GM12875 (cell line): ENCODE measurements around the gene IL21R.

Experiments
- H3K4me3 ChIP-seq: one replicate; pipeline ENCODE4 v1.5.1; 2011; ENCODE audit warnings: low read depth, low read length, control low read depth
- CTCF ChIP-seq: IDR thresholded peaks from 2 replicates; pipeline ENCODE4 v1.5.1; 2011; ENCODE audit warnings: low read depth, mild to moderate bottlenecking, control low read depth, inconsistent platforms, low read length, moderate library complexity, borderline replicate concordance; ENCODE audit not compliant: insufficient read depth

Gene IL21R

GRCh38 chr16:27475561-27475960 lies 73.6 kb downstream of the IL21R start:
- no peak for TF ChIP-seq CTCF

GRCh38 chr16:27476240-27476639 lies 74.3 kb downstream of the IL21R start:
- TF ChIP-seq CTCF, result no peak
- H3K4me3 ChIP-seq, result no peak overlapping the region

More at GRCh38 chr16:27475561-27475960, 73.6 kb downstream of the IL21R start:
- no peak overlapping the region for H3K4me3 ChIP-seq

GRCh38 chr16:27480761-27481160 lies 78.8 kb downstream of the IL21R start:
- no peak overlapping the region for H3K4me3 ChIP-seq
- no peak for TF ChIP-seq CTCF

- no peak overlapping the region for H3K4me3 ChIP-seq
- no peak for TF ChIP-seq CTCF
Observed at GRCh38 chr16:27481282-27481934, 79.4 kb downstream of the IL21R start.

- TF ChIP-seq CTCF, result no peak
Observed at GRCh38 chr16:27482397-27483087, 80.6 kb downstream of the IL21R start.

GRCh38 chr16:27483088-27483437 lies 81.1 kb downstream of the IL21R start:
- TF ChIP-seq CTCF, result no peak

More at GRCh38 chr16:27482397-27483087, 80.6 kb downstream of the IL21R start:
- H3K4me3 ChIP-seq, result no peak overlapping the region

GRCh38 chr16:27483624-27484023 lies 81.7 kb downstream of the IL21R start:
- no peak overlapping the region for H3K4me3 ChIP-seq
- no peak for TF ChIP-seq CTCF

More at GRCh38 chr16:27483088-27483437, 81.1 kb downstream of the IL21R start:
- no peak overlapping the region for H3K4me3 ChIP-seq
